B cell (primary cell): ENCODE data around the gene TSC22D1. TPM values are rescaled to one million over a fixed set of nuclear protein-coding genes. Genes with fewer than 3 reads are reported as not detected.

Experiments
- ATAC-seq: fragments of 200-7000 bp; cut with Tn5 transposase; one replicate; pipeline ENCODE4 v1.10.0; 2021; ENCODE audit warnings: low read depth, mild to moderate bottlenecking, moderate number of reproducible peaks, moderate library complexity
- CTCF ChIA-PET: fragments of 350-600 bp; sonication (Branson Sonifier 250); formaldehyde crosslinking; loops from one replicate; lab custom pipeline; 2021; ENCODE audit warnings: antibody characterized with exemption, inconsistent platforms; lab: Charles Lee
- POLR2A ChIA-PET: fragments of 350-600 bp; sonication (Branson Sonifier 250); formaldehyde crosslinking; loops from one replicate; lab custom pipeline; 2021; ENCODE audit warnings: antibody characterized with exemption; lab: Charles Lee
- DNase-seq: peaks from one replicate; pipeline ENCODE4 v3.0.0; 2013
- H2AFZ ChIP-seq: 2 replicates; pipeline ENCODE4 v1.6.1; 2012; ENCODE audit warnings: mild to moderate bottlenecking, low read depth, low read length; ENCODE audit not compliant: insufficient read depth, poor library complexity, severe bottlenecking
- H3K27ac ChIP-seq, 2 donors: 1 replicate in 1 of 2; 2 replicates in 1 of 2; pipeline ENCODE4 v1.5.1; 2012 to 2013; ENCODE audit warnings: low read length in 2 of 2, mild to moderate bottlenecking in 2 of 2, moderate library complexity in 1 of 2
- H3K27me3 ChIP-seq, 4 experiments: fragments of 200-600 bp in 1 of 4; sonication (generic) in 1 of 4; replicated peaks in 1 of 4; 1 replicate in 2 of 4; 2 replicates in 2 of 4; pipeline versions ENCODE4 v1.6.1 to v1.7.0; 2013 to 2016; ENCODE audit warnings: low read length in 3 of 4, mild to moderate bottlenecking in 2 of 4, mixed read lengths in 1 of 4, moderate library complexity in 1 of 4; ENCODE audit not compliant: insufficient read depth in 4 of 4, control insufficient read depth in 3 of 4; ENCODE audit errors: control extremely low read depth in 1 of 4
- H3K36me3 ChIP-seq, 2 experiments: replicated peaks in 1 of 2; 1 replicate in 1 of 2; 2 replicates in 1 of 2; pipeline versions ENCODE4 v1.6.1 to v1.7.1; 2013; ENCODE audit warnings: low read length in 1 of 2; ENCODE audit not compliant: insufficient read depth in 2 of 2, control insufficient read depth in 1 of 2; ENCODE audit errors: control extremely low read depth in 1 of 2, extremely low read depth in 1 of 2
- H3K4me1 ChIP-seq, 2 donors: fragments of 200-600 bp in 1 of 2; sonication (generic) in 1 of 2; 1 replicate in 1 of 2; 2 replicates in 1 of 2; pipeline versions ENCODE4 v1.5.1 to v1.6.1; 2013 to 2017; ENCODE audit warnings: low read length in 2 of 2; ENCODE audit not compliant: control insufficient read depth in 2 of 2, insufficient read depth in 2 of 2
- H3K4me2 ChIP-seq: replicated peaks from 2 replicates; pipeline ENCODE3; 2012; ENCODE audit warnings: mild to moderate bottlenecking, low read depth, low read length; ENCODE audit not compliant: poor library complexity, severe bottlenecking
- H3K4me3 ChIP-seq, 5 experiments: fragments of 200-600 bp in 1 of 5; sonication (generic) in 1 of 5; 1 replicate in 3 of 5; 2 replicates in 2 of 5; pipeline versions ENCODE4 v1.5.1 to v1.7.0; 2011 to 2016; ENCODE audit warnings: low read length in 4 of 5, mild to moderate bottlenecking in 4 of 5, low read depth in 2 of 5, control low read depth in 1 of 5, moderate library complexity in 1 of 5; ENCODE audit not compliant: insufficient read depth in 1 of 5; ENCODE audit errors: control extremely low read depth in 1 of 5, extremely low read depth in 1 of 5
- H3K79me2 ChIP-seq: fragments of 200-600 bp; sonication (generic); one replicate; pipeline ENCODE4 v1.6.0; 2016; ENCODE audit warnings: low read length; ENCODE audit not compliant: control insufficient read depth, insufficient read depth
- H3K9ac ChIP-seq: fragments of 200-600 bp; sonication (generic); 2 replicates; pipeline ENCODE4 v1.6.1; 2017; ENCODE audit warnings: mild to moderate bottlenecking, low read length, moderate library complexity
- H3K9me3 ChIP-seq, 3 donors: one replicate each; pipeline versions ENCODE4 v1.6.1 to v1.7.1; 2013; ENCODE audit warnings: low read length in 2 of 3; ENCODE audit not compliant: control insufficient read depth in 2 of 3, insufficient read depth in 1 of 3; ENCODE audit errors: control extremely low read depth in 1 of 3
- H4K20me1 ChIP-seq: 2 replicates; pipeline ENCODE4 v1.6.0; 2012; ENCODE audit warnings: mild to moderate bottlenecking, low read length; ENCODE audit not compliant: insufficient read depth, control insufficient read depth, poor library complexity, severe bottlenecking
- H3K27ac Mint-ChIP-seq: one replicate; pipeline ENCODE4 v1.8.0; 2021; ENCODE audit warnings: mixed read lengths
- H3K27me3 Mint-ChIP-seq: one replicate; pipeline ENCODE4 v1.8.0; 2021; ENCODE audit warnings: mixed read lengths
- H3K4me1 Mint-ChIP-seq: one replicate; pipeline ENCODE4 v1.8.0; 2021; ENCODE audit warnings: mixed read lengths
- H3K4me3 Mint-ChIP-seq: one replicate; pipeline ENCODE4 v1.8.0; 2021; ENCODE audit warnings: mixed read lengths
- H3K9me3 Mint-ChIP-seq: one replicate; pipeline ENCODE4 v1.8.0; 2022; ENCODE audit warnings: mixed read lengths; ENCODE audit not compliant: insufficient read depth
- EZH2 ChIP-seq: IDR thresholded peaks from 2 replicates; pipeline ENCODE4 v1.6.1; 2012; ENCODE audit warnings: borderline replicate concordance, low read depth, mild to moderate bottlenecking, moderate library complexity, low read length; ENCODE audit not compliant: insufficient read depth, poor library complexity, severe bottlenecking
- WGBS: methylation state at CpG from one replicate; pipeline ENCODE4 v1.1.5; 2013; ENCODE audit warnings: missing lambda C conversion rate; ENCODE audit not compliant: insufficient coverage; 5-methylcytosine and 5-hydroxymethylcytosine counted together
- intact Hi-C: fragments of 100-400 bp; cut with micrococcal nuclease; formaldehyde crosslinking; loops from one replicate; pipeline ENCODE4 v1.10.0; 2022
- polyA plus RNA-seq: library from polyadenylated mRNA; depleted of rRNA; stranded (reverse); fragments of >200 nt; gene quantifications from 2 replicates; pipeline ENCODE4 v1.2.3, GENCODE V29; 2012
- total RNA-seq, 2 donors: library from RNA; stranded (reverse); fragments of 120-200 nt in 1 of 2; gene quantifications; 1 replicate in 1 of 2; 2 replicates in 1 of 2; pipeline versions ENCODE4 v1.2.3 to v1.2.4, GENCODE V29; 2013 to 2022
- TF ChIP-seq, protein P1 (sequence below): fragments of 200-600 bp; IDR thresholded peaks from one replicate; pipeline ENCODE4 v1.8.0; 2022; ENCODE audit warnings: antibody characterized with exemption, mild to moderate bottlenecking

TSC22D1 gene
- total and polyA plus RNA-seq, 2 donors (not counting 1 experiment from before 2014, with no cell fraction given) = 7.0 to 36.6 TPM

DNA sequence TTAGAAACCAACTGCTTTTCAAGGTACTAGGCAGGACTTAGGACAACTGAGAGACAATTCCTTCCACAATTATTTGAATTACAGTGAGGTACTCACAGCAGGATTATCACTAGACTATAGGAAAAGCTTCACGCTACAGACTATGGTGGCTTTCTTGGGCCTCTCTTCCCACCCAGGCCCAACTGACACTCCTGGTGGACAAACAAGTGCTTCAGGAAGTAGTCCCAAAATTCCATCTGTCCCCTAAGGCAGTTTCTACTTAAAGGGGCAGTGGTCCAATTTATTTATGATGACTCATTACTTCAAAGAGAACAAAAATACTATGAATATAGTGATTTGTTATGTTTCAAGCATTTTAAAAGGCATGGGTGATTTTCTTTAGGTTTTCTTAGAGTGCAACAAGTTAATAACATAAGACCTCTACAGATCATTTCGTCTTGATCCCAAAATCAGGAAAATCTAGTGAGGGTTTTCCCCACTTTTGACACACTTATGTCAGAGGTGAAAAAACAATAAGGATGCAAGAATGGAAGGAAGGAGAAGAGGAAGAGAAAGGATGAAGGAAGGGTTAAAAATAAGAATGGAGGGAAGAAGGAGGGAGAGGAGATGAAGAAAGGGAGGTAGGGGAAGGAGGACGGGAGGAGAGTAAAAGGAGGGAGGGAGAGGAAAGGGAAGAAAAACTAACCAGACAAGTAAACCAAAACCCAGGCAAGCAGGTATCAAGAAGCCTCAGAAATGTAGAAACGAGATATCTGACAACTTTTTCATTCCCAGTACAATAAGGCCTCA lies 101.8 kb downstream of the TSC22D1 start:
- ChIA-PET CTCF (interaction anchor here (0.8 to 5.8 kb wide), 6 partner anchors 9 to 569 kb away, joined by 3 to 47 read pairs (median 8); no protein-coding TSS in a partner anchor), POLR2A (no interaction called here)
- Histone ChIP-seq H3K79me2 (no peaks in the 10 kb centered on the region), H3K9me3 (no peaks in the 10 kb centered on the region), H2AFZ (no peak overlapping the region), H3K4me3 (no peak overlapping the region), H3K4me1 (no peaks in the 10 kb centered on the region), H3K27ac (no peak overlapping the region), H4K20me1 (no peaks in the 10 kb centered on the region), H3K27me3 (no peaks in the 10 kb centered on the region), H3K4me2 (no peak overlapping the region), H3K36me3 (no peaks in the 10 kb centered on the region), H3K9ac (no peak overlapping the region)
- Mint-ChIP-seq H3K9me3 (no peaks in the 10 kb centered on the region), H3K27ac (no peak overlapping the region), H3K4me1 (no peaks in the 10 kb centered on the region), H3K4me3 (no peak overlapping the region), H3K27me3 (no peaks in the 10 kb centered on the region)
- ATAC-seq = no peak
- intact Hi-C loops = no loop called here
- WGBS = 100% methylated on average over 1 of the region's 4 CpGs
- TF ChIP-seq, protein P1, sequence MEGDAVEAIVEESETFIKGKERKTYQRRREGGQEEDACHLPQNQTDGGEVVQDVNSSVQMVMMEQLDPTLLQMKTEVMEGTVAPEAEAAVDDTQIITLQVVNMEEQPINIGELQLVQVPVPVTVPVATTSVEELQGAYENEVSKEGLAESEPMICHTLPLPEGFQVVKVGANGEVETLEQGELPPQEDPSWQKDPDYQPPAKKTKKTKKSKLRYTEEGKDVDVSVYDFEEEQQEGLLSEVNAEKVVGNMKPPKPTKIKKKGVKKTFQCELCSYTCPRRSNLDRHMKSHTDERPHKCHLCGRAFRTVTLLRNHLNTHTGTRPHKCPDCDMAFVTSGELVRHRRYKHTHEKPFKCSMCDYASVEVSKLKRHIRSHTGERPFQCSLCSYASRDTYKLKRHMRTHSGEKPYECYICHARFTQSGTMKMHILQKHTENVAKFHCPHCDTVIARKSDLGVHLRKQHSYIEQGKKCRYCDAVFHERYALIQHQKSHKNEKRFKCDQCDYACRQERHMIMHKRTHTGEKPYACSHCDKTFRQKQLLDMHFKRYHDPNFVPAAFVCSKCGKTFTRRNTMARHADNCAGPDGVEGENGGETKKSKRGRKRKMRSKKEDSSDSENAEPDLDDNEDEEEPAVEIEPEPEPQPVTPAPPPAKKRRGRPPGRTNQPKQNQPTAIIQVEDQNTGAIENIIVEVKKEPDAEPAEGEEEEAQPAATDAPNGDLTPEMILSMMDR = no peak
- no peak for DNase-seq

DNA sequence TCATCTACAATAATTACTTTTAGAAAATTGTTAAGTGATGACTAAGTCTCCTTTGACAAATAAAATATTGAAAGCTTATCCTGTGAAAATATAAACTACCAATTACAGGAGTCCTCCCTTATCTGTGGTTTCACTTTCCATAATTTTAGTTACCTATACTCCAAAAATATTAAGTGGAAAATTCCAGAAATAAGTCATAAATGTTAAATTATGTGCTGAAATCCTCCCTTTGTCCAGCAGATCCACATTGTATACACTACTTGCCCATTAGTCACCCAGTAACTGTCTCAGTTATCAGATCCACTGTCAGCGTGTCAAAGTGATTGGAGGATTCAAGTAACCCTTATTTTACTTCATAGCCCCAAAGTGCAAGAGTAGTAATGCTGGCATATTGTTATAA lies 104.4 kb downstream of the TSC22D1 start:
- Mint-ChIP-seq H3K9me3 (no peaks in the 10 kb centered on the region), H3K4me1 (no peaks in the 10 kb centered on the region), H3K27me3 (no peaks in the 10 kb centered on the region), H3K4me3 (no peak overlapping the region), H3K27ac (no peak overlapping the region)
- CTCF ChIA-PET = interaction anchor here (0.6 to 5.8 kb wide), 9 partner anchors 11 to 569 kb away, joined by 3 to 47 read pairs (median 3); no protein-coding TSS in a partner anchor
- Histone ChIP-seq H3K4me1 (no peaks in the 10 kb centered on the region), H2AFZ (no peak overlapping the region), H3K27me3 (no peaks in the 10 kb centered on the region), H3K4me3 (no peak overlapping the region), H3K36me3 (no peaks in the 10 kb centered on the region), H3K9ac (no peak overlapping the region), H3K27ac (no peak overlapping the region), H4K20me1 (no peaks in the 10 kb centered on the region), H3K79me2 (no peaks in the 10 kb centered on the region), H3K9me3 (no peaks in the 10 kb centered on the region), H3K4me2 (no peak overlapping the region)
- WGBS = no CpG with 5 or more reads among the region's 1 CpG
- no peak for TF ChIP-seq EZH2
- TF ChIP-seq, protein P1 = no peak
- POLR2A ChIA-PET = no interaction called here
- no peak for ATAC-seq
- DNase-seq = no peak
- intact Hi-C loops = loop anchor here (1.0 kb wide), 2 partner anchors 421 to 566 kb away; no protein-coding TSS in a partner anchor
